Dermis blood vessel endothelial cell (primary cell): ENCODE measurements around the gene PTS. TPM values are rescaled to one million over a fixed set of nuclear protein-coding genes. Genes with fewer than 3 reads are reported as not detected.
"Not testable (repeated sequence)": the region's sequence is repeated elsewhere in the genome, so short reads cannot be mapped to it uniquely, and the experiment has no call there.

Source experiments
- DNase-seq: peaks from one replicate; pipeline ENCODE4 v3.0.0; 2010
- total RNA-seq: library from RNA; depleted of rRNA; stranded (reverse); fragments of >200 nt; gene quantifications from 2 replicates; pipeline ENCODE4 v1.2.3, GENCODE V29; 2014

Gene PTS
- 33.9 and 45.1 TPM in 2 replicates for total RNA-seq

- peak; percentile 90 for DNase-seq
Observed at GRCh38 chr11:112226062-112226830, at the start of gene PTS. PTS (plus strand) TSS chr11:112226428; CDS start chr11:112226444, 16 bp downstream.

GRCh38 chr11:112177589-112177988 lies 48.6 kb upstream of the PTS start:
- DNase-seq: no peak

GRCh38 chr11:112178428-112178827 lies 47.8 kb upstream of the PTS start:
- no peak for DNase-seq

- DNase-seq: no peak
Observed at GRCh38 chr11:112178936-112179335, 47.3 kb upstream of the PTS start.

- DNase-seq: no peak
Observed at GRCh38 chr11:112179601-112180000, 46.6 kb upstream of the PTS start.

- DNase-seq: no peak
Observed at GRCh38 chr11:112182867-112183266, 43.4 kb upstream of the PTS start.

GRCh38 chr11:112185883-112186282 lies 40.3 kb upstream of the PTS start:
- DNase-seq: no peak

- no peak for DNase-seq
Observed at GRCh38 chr11:112186304-112186703, 39.9 kb upstream of the PTS start.

GRCh38 chr11:112195113-112195512 lies 31.1 kb upstream of the PTS start:
- DNase-seq: not testable (repeated sequence)

GRCh38 chr11:112195951-112196351 lies 30.3 kb upstream of the PTS start:
- no peak for DNase-seq

GRCh38 chr11:112196519-112197087 lies 29.6 kb upstream of the PTS start:
- no peak for DNase-seq

GRCh38 chr11:112199101-112199500 lies 27.1 kb upstream of the PTS start:
- not testable (repeated sequence) for DNase-seq

GRCh38 chr11:112200252-112200651 lies 26.0 kb upstream of the PTS start:
- no peak for DNase-seq

- DNase-seq: no peak
Observed at GRCh38 chr11:112206071-112206470, 20.2 kb upstream of the PTS start.

- no peak for DNase-seq
Observed at GRCh38 chr11:112210890-112211289, 15.3 kb upstream of the PTS start.

GRCh38 chr11:112211536-112211935 lies 14.7 kb upstream of the PTS start:
- no peak for DNase-seq

GRCh38 chr11:112212290-112212689 lies 13.9 kb upstream of the PTS start:
- no peak for DNase-seq

GRCh38 chr11:112212710-112213109 lies 13.5 kb upstream of the PTS start:
- no peak for DNase-seq

- DNase-seq: no peak
Observed at GRCh38 chr11:112213753-112214152, 12.5 kb upstream of the PTS start.

GRCh38 chr11:112215621-112216020 lies 10.6 kb upstream of the PTS start:
- DNase-seq: no peak

GRCh38 chr11:112216561-112217105 lies 9.6 kb upstream of the PTS start:
- no peak for DNase-seq

GRCh38 chr11:112219476-112220232 lies 6.6 kb upstream of the PTS start:
- DNase-seq: peak; percentile 91

- DNase-seq: peak; percentile 52
Observed at GRCh38 chr11:112221274-112221835, 4.9 kb upstream of the PTS start.
